ENCODE data around the gene SSPN.

The SSPN gene

DNA sequence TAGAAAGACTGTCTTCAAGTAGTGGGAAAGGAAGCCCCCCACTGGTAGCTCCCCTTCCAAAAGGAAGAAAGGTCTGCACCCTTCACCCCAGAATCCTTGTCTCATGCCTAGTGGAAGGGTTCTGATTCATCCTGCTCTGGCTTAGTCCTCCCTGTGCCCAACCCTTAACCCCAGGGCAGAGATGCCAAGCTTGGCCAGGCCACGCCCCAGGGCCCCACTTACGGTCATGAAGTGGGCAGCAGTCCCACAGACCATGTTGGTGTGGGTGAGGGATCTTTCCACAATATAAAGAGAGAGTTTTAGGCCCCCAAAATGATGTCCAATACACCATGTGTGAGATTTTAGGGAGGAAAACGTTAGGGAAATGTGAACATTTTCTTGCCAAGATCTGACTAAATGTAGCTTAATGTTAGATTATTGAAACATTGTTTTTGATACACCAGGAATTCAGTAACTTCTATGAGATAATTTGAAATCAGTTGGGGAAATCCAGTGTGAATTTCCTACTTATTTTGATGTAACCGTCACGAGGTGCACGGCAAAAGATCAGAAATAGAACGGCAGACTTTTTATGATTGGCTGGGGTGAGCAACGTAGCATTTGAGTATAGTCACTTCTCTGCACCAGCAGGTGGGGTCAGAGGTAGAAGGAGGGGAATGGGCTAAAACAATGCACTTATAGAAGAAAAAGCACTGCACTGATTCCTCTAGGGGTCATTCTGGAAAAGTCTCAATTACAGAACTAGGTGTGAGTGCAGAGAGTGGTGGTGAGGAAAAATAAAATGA lies 8.2 kb upstream of the SSPN start:
- DNase-seq, result no peak

DNA sequence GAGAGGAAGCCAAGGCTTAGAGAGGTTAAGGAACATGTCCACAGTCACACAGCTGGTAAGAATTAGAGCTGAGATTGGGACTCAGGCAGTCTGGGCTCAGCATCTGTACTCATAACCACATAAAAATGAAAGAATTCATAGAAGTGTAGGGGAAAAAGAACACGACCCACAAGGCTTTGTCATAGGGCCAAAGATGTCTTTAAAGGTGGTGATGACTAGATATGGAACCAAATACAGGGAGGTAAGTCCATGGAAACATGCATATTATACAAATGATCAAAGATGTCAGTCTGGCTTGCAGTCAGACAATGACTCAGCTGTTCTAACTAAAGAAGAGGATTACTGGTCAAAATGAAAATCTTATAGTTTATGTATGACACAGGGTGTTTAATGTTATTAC lies 7.2 kb upstream of the SSPN start:
- DNase-seq, result no peak

- no peak for DNase-seq
Measured at GRCh38 chr12:26188641-26189040, 6.7 kb upstream of the SSPN start.

DNA sequence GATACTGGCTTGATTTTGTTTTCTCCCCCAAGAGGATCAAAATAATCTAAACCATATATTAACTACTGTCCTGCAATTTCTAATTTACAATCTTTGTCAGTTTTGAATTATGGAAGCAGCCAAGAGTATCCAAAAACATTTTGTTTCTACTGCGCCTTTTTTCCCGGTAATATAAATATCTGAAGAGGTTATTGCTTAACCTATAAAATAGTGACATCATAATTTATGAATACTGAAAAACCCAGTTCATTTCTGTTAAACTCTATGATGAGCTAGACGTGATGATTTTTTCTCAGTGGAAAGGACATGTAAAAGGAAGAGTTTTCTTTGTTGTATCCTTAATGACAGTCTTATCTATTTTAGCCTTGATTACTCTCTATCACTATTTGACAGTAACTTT lies 3.2 kb upstream of the SSPN start:
- DNase-seq, result no peak

DNA sequence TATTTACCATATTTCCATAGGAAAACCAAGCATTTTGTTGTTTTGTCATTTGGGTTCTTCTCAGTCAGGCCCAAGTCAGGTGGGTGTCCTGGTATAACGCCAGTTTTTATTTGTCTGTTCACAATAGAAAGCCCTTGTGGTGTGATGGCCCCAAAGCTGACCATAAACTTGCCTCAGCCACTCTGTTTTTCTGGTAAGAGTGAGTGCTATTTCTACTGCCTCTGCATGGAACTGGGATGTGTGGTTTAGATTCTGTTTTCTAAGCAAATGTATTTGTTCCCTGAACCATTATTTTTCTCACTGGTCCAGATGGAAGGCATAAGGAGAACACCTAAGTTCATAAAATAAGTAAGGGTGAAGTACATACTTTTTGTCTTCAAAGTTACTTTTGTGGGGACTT lies 1.8 kb upstream of the SSPN start:
- no peak for DNase-seq

DNA sequence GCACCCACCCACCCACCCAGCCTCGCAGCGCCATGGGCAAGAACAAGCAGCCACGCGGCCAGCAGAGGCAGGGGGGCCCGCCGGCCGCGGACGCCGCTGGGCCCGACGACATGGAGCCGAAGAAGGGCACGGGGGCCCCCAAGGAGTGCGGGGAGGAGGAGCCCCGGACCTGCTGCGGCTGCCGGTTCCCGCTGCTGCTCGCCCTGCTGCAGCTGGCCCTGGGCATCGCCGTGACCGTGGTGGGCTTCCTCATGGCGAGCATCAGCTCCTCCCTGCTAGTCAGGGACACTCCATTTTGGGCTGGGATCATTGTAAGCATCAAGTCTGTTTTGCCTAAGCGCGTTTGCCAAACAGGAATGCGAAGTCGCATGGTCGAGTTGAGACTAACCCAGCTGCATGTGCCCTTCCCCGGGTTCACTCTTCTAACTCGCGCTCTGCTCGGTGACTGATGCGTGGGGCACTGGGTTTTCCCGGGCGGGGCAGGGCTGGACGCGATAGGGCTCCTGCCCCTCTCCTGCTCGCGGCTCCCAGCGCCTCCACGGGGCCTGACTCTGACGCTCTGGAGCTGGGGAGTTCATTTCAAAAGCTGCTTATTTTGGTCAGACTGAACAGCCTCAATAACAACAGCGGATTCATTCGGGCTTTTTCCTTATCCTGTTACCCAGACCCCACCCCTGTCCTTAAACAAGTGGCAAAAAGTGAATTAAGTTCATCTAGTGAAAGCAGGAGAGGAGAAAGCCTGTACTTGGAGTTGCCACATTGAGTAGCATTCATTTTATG lies 458 bp downstream of the SSPN start:
- DNase-seq, result no peak

GRCh38 chr12:26196421-26196716 lies 996 bp downstream of the SSPN start:
- DNase-seq, result no peak

- DNase-seq, result no peak
Measured at GRCh38 chr12:26197832-26198231, 2.5 kb downstream of the SSPN start.

- DNase-seq, result no peak
Measured at GRCh38 chr12:26198742-26199141, 3.4 kb downstream of the SSPN start.

- DNase-seq, result no peak
Measured at GRCh38 chr12:26203167-26203780, 7.9 kb downstream of the SSPN start.

GRCh38 chr12:26204612-26205289 lies 9.4 kb downstream of the SSPN start:
- no peak for DNase-seq

- DNase-seq, result no peak
Measured at GRCh38 chr12:26205298-26205697, 9.9 kb downstream of the SSPN start.

DNA sequence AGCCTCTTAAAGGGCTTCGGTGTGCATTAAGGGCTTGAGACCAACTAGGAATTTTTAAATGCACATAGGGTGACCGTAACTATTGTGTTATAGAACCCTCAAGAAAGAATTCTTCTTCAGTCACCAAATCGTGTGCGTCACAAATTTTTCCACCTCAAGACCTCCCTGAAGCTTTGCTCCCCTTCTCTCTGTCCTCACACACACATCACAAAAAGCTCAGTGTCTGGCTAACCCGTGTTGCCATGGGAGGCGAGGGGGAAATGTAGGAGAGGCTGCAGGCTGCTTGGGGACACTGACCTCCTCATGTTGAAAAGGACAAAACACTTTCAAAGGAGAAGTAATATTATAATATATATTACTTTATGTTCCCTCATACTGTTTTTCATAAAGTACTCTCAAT lies 10.6 kb downstream of the SSPN start:
- DNase-seq, result no peak

DNA sequence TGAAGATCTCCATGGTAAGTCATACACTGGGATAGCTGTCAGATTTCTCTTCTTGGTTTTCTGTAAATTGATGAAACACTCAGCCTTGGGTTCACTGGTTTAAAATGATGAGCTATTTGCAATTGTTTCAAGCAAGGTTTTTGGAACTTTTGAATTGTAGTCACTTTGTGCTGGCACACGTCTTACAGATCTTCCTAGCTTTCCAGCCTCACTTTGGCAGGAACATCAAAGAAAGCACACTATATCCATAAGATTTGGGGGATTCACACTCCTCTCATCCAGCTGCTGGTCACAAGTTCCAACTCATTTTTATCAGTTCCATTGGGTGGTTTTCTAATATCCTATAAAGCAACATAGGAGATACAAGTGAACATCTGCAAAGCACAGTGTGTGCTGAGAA lies 16.0 kb downstream of the SSPN start:
- no peak for DNase-seq

GRCh38 chr12:26212396-26212795 lies 17.0 kb downstream of the SSPN start:
- no peak for DNase-seq

DNA sequence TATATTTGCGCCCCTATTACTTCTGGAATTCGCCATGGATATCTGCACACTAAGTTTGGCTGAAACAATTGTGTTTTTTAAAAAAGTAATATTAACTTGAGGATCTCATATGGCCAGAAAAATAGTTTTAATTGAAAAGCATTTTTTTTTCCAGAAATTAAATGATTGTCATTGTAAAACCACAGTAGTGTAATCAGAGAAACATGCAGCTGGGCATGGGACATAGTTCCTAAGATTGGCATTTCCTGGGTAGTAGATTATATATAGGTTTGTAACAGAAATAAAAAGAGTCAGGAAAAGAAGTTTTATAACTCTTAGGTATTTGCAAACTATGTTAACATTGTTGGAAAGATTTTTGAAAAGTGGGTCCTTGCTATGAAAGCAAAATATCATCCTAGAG lies 17.6 kb downstream of the SSPN start:
- DNase-seq, result no peak

DNA sequence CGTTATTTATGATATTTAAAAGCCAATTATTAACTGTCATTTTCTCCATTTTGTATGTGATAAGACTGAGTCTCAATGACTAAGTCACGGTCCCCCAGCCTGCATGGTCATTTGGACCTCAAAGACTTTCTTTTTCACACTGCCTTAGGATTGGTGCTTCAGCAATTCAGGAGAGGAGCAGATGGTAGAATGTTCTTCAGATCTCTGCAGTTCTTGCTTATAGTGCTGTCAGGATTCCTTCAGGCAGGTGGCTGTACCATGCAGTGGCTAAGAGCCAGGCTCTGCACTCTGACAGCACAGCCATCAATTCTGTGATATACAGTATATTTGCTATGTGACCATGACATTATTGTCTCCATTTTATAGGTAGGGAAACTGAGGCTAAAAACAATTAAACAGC lies 18.7 kb downstream of the SSPN start:
- no peak for DNase-seq

DNA sequence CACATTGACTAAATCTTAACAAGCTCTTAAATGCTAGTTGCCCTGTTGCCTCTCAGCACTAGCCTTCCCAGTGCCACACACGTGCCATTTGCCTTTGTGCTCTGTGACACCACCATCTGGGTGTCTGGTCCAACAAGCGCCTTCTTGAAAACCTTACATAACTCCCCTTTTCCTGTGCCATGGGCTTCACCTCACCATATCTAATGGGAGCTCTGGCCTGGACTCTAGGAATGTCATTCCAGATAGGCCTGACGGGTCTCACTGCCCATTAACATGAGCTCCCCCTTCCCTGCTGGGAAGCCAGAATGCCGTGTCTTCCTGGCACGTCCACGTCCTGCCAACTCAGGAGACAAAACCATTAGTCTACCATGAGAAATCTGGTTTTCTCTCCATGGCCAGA lies 24.4 kb downstream of the SSPN start:
- DNase-seq, result no peak

GRCh38 chr12:26224657-26225056 lies 29.3 kb downstream of the SSPN start:
- no peak for DNase-seq

DNA sequence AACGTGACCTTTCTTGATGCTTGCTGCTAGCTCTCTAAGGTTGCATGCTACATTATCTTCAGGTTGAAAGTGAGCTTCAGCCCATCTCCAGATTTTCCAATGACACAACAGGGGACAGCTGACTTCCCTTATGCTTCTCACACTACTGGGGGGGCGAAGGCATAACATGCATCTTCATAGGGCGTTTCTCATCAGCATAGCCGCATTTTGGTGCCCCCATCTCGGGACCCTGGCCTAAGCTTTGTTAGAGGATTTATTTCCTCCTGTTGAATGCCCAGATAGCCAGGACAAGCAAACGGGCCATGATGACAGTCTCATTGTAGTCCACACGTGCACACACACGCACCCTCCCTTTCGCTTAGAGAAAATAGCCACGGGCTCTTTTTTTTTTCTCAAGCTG lies 30.7 kb downstream of the SSPN start:
- DNase-seq, result no peak

- DNase-seq, result no peak
Measured at GRCh38 chr12:26226629-26227360, 31.4 kb downstream of the SSPN start.

DNA sequence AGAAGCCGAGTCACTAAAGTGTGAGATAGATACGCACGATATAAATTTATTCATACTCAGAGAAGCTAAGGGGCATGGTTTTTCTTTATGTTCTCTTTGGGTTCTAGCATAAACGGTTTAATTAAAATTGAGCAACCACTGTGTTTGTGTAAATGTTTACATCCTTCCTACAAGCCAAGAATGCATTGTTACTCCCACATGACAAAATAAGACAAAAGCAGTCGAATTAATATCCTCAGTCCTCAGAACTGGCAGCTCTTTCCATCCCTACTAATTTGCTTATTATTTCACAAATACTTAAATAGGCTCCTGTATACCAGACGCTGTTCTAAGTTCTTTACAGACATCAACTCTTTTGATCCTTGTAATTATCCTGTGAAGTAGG lies 32.0 kb downstream of the SSPN start:
- no peak for DNase-seq

- no peak for DNase-seq
Measured at GRCh38 chr12:26229910-26230309, 34.5 kb downstream of the SSPN start.

Data from stimulated activated CD4-positive, alpha-beta T cell treated with anti-CD3 and anti-CD28 coated beads, Interleukin-12 subunit alpha, Interleukin-12 subunit beta, amount 100 ng/mL, for 4 hours (primary cell).